Brain pericyte (primary cell): ENCODE measurements around the gene ZKSCAN2.

Experiments used
- DNase-seq: peaks from one replicate; pipeline ENCODE4 v3.0.0-alpha.2; 2012; ENCODE audit warnings: low read depth, low spot score

The ZKSCAN2 gene

DNA sequence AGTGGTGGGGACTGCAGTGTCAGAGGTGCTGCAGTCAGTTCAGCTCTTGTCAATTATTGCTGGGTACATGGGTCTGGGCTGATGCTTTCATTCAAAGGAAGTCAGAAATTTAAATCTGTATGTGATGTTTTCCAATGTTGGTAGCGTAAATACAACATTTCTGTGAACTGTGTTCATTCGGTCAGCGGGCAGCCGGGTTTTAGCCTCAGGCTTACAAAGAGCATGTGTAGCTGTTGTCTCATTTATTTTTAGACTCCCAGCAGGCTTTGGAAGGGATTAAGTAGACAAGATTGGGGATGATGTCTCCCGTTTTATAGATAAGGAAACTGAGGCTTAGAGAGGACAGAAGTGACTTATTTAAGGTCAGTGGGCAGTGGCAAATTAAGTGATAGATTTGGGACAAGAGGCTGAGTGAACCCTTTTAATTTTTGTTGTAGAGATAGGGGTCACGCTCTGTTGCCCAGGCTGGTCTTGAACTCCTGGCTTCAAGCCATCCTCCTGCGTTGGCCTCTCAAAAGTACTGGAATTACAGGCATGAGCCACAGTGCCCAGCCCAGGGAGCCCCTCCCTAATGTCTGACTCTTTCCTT is 32.8 kb downstream of the ZKSCAN2 start:
- no peak for DNase-seq

DNA sequence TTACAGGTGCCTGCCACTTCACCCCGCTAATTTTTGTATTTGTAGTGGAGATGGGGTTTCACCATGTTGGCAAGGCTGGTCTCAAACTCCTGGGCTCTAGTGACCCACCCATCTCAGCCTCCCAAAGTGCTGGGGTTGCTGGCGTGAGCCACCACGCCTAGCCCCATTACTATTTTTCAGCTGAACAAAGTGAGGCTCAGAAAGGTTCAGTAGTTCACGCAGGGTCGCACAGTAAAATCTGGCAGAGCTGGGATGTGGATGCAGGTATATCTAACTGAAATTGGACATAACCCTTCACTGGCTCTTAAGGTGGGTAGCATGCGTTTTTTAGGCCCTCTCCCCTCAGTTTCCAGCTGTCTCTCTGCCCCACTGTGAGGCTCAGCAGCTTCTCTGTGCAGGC is 33.7 kb downstream of the ZKSCAN2 start:
- no peak for DNase-seq

DNA sequence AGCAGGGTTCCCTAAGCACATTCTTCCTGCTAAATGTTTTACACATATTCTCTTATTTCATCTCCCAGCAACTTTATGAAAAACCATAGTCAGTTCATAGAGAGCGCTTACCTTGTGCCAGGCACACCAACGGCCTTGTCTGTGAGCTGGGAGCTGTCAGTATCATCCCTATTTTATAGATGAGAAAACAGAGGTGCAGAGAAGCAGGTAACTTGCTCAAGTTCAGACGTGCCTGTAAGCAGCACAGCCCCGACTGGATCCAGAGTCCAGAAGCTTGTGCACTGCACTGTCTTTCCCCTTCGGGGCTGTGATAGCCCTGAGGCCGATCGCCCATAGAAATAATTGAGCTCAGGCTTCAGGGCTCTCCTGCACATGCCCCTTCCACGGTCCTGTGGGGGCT is 34.7 kb downstream of the ZKSCAN2 start:
- DNase-seq = no peak

- DNase-seq = no peak
Observed at GRCh38 chr16:25219070-25219737, 38.4 kb downstream of the ZKSCAN2 start.

DNA sequence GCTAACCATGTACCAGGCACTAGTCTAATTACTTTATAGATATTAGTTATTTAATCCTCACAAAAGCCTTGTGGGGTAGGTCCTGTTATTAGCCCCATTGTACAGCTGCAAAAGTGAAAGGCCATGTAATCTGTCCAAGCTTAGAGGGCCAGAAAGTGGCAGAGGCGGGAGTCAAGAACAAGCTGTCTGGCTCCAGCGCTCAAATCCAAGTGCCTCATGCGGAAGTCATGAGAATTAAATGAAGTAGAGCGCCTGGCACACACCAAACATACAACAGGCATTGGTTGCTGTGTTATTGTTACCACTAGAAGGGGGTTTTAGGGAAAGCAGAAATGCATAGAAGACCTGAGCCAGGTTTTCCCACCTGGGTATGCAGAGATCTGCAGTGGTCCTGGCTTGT is 39.7 kb downstream of the ZKSCAN2 start:
- DNase-seq = no peak

DNA sequence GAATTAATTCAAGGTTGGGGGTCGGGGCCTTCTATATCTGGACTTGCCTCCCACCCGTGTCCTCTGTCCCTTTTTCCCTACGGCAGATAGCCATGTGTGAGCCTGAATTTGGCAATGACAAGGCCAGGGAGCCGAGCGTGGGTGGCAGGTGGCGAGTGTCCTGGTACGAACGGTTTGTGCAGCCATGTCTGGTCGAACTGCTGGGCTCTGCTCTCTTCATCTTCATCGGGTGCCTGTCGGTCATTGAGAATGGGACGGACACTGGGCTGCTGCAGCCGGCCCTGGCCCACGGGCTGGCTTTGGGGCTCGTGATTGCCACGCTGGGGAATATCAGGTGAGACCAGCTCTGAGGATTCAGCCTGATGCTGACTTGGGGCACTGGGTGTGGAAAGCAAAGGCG is 40.5 kb downstream of the ZKSCAN2 start:
- no peak for DNase-seq

- no peak for DNase-seq
Observed at GRCh38 chr16:25213709-25214397, 43.8 kb downstream of the ZKSCAN2 start.

DNA sequence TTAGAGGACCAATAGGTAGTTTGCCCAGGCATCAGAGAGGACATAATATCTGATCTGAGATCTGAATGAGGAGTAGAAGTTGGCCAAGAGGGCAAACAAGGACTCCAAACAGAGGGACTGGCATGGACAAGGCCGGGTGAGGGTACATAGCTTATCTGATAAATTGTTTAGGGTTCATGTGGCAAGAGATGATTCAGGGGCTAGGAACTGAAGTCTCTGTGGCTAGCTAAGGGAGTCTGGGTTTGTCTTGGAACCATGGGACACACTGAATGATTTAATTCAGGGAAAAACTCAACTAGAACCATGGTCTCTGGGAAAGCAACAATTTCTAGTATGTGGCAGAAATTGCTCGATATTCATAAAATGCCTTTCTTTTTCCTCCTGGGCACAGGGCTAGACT is 45.0 kb downstream of the ZKSCAN2 start:
- DNase-seq = no peak

DNA sequence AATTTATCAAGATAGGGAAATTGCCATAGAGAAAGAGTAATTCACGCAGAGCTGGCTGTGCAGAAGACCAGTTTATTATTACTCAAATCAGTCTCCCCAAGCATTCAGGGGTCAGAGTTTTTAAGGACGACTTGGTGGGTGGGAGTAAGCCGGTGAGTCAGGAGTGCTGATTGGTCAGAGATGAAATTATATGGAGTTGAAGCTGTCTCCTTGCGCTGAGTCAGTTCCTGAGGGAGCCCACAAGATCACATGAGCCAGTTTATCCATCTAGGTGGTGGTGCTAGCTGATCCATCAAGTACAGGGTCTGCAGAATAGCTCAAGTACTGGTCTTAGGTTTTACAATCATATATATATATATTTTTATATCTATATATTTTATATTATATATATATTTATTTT is 46.9 kb downstream of the ZKSCAN2 start:
- no peak for DNase-seq

DNA sequence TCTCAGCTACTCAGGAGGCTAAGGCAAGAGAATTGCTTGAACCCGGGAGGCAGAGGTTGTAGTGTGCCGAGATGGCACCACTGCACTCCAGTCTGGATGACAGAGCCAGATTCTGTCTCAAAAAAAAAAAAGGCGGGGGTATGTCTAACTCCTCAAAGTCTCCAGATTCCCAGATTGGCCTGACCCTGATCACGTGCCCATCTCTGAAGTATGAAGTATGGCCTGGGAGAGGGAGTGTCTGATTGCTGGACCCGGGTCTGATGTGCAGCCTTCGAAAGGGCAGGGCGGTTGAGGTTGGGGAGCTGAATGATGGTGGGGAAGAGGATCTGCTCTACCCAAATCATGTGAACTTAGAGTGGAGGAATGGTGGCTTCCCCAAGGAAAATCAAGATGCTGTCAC is 58.2 kb downstream of the ZKSCAN2 start:
- no peak for DNase-seq

DNA sequence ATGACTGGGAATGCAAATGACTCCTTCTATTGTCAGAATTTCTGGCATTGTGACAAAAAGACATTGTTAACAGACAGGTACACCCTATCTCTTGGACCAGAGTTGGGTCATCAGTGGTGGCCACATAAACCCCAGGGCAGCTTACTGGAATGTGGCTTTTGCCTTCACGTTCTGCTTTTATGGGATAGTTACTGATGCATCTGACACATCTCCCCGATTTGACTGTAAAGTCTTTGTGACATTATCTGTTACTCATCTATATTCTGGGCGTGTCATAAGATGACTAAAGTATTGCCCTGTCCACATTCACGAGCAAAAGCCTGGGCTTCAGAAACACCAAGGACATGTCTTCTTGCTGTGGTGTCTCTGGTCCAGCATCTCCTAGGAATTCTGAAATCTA is 59.6 kb downstream of the ZKSCAN2 start:
- DNase-seq = no peak

DNA sequence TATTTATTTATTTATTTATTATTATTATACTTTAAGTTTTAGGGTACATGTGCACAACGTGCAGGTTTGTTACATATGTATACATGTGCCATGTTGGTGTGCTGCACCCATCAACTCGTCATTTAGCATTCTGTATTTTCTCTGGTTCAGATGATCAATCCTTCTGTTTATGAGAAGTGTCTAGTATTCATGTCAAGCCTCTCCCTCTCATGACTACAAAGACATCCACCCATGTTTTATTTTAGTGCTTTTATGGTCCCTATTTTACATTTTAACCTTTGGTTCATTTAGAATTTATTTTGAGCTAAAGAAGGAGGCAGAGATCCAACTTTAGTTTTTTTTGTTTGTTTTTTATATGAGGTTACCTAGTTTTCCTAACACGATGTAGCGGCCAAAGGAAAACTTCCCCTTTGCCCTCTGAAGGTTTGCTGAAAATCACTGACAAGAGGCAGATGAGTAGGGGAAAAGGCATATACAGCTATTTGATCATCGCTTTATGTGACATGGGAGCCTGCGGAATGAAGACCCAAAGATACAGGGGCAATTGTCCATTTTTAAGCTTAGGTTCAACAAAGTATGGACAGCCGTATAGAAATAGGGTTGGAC is 63.3 kb downstream of the ZKSCAN2 start:
- no peak for DNase-seq

- DNase-seq = no peak
Observed at GRCh38 chr16:25192096-25192495, 65.5 kb downstream of the ZKSCAN2 start.

GRCh38 chr16:25189305-25189704 is 68.3 kb downstream of the ZKSCAN2 start:
- no peak for DNase-seq

DNA sequence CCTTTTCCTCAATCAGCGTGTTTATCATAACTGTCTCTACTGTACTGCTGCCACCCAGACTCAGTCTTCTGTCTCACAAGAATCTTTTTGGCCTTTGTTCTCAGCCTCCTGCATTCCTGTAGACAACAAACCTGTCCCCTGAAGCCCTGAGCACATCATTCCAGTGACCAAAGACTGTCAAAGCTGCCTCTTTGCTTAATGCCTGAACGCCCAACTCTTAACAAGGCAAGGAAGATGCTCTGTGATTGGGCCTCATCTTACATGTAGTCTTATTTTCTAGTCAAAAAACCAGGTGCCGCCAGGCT is 70.2 kb downstream of the ZKSCAN2 start:
- DNase-seq = no peak
